ENCODE results near the gene CTR9.

Gene CTR9

DNA sequence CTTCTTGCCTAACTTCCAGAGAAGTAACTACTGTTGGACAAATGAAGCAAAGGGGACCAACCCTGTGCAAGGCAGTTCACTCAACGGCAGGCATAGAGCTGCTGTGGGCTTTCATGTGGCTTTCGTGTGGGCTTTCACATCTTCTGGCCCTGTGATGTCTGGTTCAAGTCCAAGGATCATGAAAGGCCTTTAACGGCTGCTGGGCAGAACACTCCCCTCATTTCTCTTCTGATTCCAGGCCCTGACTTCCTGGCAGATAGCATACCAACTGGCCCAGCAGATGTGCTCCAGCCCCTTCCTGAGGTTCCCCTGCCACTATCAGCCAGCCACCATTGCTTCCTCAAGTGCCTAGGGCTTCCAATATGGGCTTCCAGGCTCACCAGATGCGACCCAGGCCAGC lies 28.7 kb upstream of the CTR9 start:
- H3K27me3 ChIP-seq = no peaks in the 10 kb centered on the region
- H3K4me2 ChIP-seq = peak overlapping the region; percentile 73
- peaks cover 16% of the 10 kb centered on the region for H3K9me3 ChIP-seq
- H3K4me1 ChIP-seq = peaks cover 41% of the 10 kb centered on the region
- H3K27ac ChIP-seq = no peak overlapping the region
- TF ChIP-seq Cebpa-rat (IDR thresholded peaks at IDR 0.05) = no peak
- no peaks in the 10 kb centered on the region for H3K36me3 ChIP-seq
- H3K9ac ChIP-seq = no peak overlapping the region
- no peak overlapping the region for H3K4me3 ChIP-seq
- no peaks in the 10 kb centered on the region for H4K20me1 ChIP-seq

DNA sequence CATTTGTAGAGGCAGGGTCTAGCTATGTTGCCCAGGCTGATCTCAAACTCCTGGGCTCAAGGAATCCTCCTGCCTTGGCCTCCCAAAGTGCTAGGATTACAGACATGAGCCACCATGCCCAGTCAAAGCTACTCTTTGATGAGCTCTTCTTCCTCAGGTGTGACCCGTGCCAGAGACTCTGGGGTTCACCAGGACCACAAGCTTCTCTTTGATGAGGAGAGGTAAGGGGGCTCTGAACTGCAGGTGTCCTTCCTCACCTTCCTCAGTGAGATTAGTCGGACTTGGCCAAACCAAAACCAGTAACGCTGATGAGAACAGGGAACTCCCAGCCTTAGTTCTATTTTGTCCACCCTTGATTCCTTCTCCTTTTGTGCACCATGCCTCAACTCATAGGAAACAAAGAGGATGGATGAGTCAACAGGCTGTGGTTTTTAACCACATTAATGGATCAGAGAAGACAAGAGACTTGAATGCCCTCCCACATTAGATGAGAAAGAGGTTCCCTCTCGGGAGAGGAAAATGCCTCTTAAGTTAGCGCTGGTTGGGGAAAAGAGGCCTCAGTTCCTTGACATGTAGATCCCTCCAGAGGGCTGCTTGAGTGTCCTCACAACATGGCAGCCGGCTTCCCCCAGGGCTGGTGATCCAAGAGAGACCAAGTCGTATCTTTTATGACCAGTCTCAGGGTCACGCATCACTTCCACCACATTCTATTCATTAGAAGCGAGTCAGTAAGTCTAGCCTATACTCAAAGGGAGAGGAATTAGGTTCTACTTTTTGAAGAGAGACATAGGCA lies 25.7 kb upstream of the CTR9 start:
- no peak overlapping the region for H3K4me3 ChIP-seq
- no peaks in the 10 kb centered on the region for H3K36me3 ChIP-seq
- H3K4me1 ChIP-seq = peaks cover 41% of the 10 kb centered on the region
- H3K27ac ChIP-seq = no peak overlapping the region
- TF ChIP-seq Cebpa-rat (IDR thresholded peaks at IDR 0.05) = no peak
- H4K20me1 ChIP-seq = no peaks in the 10 kb centered on the region
- H3K27me3 ChIP-seq = no peaks in the 10 kb centered on the region
- no peak overlapping the region for H3K9ac ChIP-seq
- peak overlapping the region; percentile 59 for H3K4me2 ChIP-seq
- H3K9me3 ChIP-seq = peaks cover 21% of the 10 kb centered on the region

DNA sequence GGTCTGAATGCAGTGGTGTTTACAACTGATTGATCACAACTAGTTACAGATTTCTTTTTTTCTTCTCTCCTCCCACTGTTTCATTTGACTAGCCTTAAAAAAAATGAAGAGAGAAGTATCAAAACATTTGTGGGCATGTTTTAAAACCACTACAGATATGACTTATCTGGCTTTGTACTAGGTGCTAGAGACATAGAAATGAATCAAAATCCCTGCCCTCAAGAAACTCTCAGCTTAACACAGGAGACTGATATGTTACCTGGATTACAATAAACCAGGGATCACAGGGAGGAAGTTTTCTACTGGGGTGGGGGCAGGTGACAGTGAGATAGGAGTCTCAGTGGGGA lies 25.2 kb upstream of the CTR9 start:
- Histone ChIP-seq H3K27ac (no peak overlapping the region), H4K20me1 (no peaks in the 10 kb centered on the region), H3K9me3 (peaks cover 21% of the 10 kb centered on the region), H3K4me3 (no peak overlapping the region), H3K36me3 (no peaks in the 10 kb centered on the region), H3K4me2 (peak overlapping the region; percentile 59), H3K4me1 (peaks cover 41% of the 10 kb centered on the region), H3K27me3 (no peaks in the 10 kb centered on the region), H3K9ac (no peak overlapping the region)
- TF ChIP-seq Cebpa-rat (IDR thresholded peaks at IDR 0.05) = no peak

DNA sequence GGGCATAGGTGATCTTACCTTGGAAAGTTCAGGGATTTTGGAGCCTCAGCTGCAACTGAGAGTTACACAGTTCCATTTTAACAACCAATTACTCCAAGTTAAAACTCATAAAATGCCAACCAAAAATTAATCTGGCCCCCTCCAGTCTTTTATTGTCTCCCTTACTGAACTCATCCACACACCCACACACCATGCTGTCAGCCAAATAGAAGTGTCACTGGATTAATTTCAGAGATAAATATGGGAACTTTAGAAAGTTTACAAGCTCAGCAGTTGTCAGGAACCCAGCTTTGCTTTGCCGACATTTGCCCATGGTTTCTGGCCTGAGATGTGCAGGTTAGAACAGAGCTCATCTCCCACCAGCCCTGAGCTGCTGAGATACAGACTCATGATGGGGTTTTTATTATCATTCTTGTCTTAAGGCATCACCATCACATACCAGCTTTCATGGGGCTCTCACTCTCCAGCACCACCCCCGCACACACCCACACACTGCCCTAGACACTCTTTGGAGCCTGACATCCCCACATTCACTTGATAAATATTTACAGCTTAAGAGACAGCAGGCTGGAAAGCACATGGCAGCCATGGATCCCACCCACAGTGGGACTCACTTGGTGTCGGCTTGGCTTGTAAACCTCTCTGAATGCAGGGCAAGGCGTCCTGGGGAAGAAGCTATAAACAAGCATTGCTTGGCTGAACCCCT lies 23.7 kb upstream of the CTR9 start:
- no peak overlapping the region for H3K4me3 ChIP-seq
- H3K9me3 ChIP-seq = peaks cover 21% of the 10 kb centered on the region
- H3K4me2 ChIP-seq = no peak overlapping the region
- no peak for TF ChIP-seq Cebpa-rat (IDR thresholded peaks at IDR 0.05)
- H3K27me3 ChIP-seq = no peaks in the 10 kb centered on the region
- H4K20me1 ChIP-seq = no peaks in the 10 kb centered on the region
- no peaks in the 10 kb centered on the region for H3K36me3 ChIP-seq
- H3K4me1 ChIP-seq = peaks cover 31% of the 10 kb centered on the region
- no peak overlapping the region for H3K9ac ChIP-seq
- H3K27ac ChIP-seq = no peak overlapping the region

DNA sequence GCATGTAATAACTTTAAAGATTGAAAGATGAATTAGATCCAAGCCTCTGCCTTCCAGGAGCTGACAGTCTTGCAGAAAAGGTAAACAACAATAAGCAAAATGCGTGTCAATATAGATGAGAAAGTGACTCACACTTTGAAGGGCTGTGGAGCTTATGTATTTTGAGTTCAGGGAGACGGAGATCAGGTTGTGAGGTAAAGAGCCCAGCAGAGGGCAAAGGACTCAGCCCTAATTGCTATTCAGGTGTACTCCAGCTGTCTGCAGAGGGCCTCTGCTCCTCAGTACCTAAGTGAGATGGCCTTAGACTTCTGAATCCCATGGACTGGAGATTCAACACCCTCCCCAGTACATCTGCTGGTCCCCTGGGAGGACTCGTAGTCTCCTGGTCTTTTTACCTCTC lies 22.9 kb upstream of the CTR9 start:
- Histone ChIP-seq H4K20me1 (no peaks in the 10 kb centered on the region), H3K9me3 (peaks cover 21% of the 10 kb centered on the region), H3K4me2 (no peak overlapping the region), H3K27ac (no peak overlapping the region), H3K36me3 (no peaks in the 10 kb centered on the region), H3K9ac (no peak overlapping the region), H3K4me3 (no peak overlapping the region), H3K4me1 (peaks cover 22% of the 10 kb centered on the region), H3K27me3 (no peaks in the 10 kb centered on the region)
- TF ChIP-seq Cebpa-rat (IDR thresholded peaks at IDR 0.05) = no peak

DNA sequence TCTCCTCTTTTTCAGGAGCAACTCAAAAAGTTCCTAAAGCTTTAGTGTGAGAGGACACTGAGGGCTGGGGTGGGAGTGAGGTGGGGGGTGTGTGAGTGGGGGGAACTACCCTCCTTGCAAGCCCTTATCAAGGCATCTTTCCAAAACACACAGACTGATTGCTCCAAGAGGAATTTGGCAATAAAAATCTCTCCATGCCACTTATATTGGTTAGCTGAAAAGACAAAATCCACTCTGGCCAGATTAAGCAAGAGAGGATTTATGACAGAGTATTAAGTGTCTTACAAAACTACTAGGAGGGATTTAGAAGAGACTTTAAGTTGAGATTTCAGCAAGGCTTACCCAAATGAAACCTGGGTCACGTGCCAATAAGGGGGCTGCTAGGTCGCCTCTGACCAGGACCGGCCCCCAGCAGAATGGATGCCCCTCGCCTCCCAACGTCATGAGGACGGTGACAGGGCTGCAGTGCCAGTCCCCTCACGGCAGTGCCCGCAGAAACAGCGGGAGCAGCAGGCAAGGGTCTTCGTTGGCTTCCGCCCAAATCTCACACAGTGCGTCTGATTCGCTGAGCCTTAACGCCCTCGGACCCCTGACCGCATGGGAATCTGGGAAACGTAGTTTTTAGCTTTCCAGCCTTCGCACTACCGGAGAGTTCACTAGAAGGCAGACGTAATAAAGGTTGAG lies 22.1 kb upstream of the CTR9 start:
- Histone ChIP-seq H3K9ac (no peak overlapping the region), H3K4me1 (peaks cover 21% of the 10 kb centered on the region), H3K27ac (no peak overlapping the region), H3K9me3 (peaks cover 21% of the 10 kb centered on the region), H4K20me1 (no peaks in the 10 kb centered on the region), H3K36me3 (no peaks in the 10 kb centered on the region), H3K27me3 (no peaks in the 10 kb centered on the region), H3K4me2 (no peak overlapping the region), H3K4me3 (no peak overlapping the region)
- no peak for TF ChIP-seq Cebpa-rat (IDR thresholded peaks at IDR 0.05)

DNA sequence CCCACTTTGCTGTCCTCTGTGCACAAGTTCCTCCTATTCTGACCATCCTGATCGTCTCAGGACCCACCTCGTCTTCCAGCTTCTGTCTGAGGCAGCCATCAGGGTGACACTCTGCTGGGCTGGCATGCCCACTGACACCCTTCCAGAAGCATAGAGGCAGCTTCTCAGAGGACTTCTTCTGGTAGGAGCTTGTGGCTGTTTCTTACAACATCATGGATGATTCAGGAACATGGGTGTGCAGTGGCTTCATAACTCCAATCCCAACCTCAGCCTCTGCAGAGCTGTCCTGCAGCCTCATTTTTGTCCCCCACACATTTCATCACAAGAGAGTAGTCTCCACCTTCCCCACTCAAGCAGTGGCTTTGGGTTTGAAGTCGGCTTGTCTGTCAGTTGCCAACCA lies 20.9 kb upstream of the CTR9 start:
- Histone ChIP-seq H4K20me1 (no peaks in the 10 kb centered on the region), H3K9me3 (peaks cover 21% of the 10 kb centered on the region), H3K9ac (no peak overlapping the region), H3K4me2 (no peak overlapping the region), H3K27me3 (no peaks in the 10 kb centered on the region), H3K4me3 (no peak overlapping the region), H3K4me1 (peaks cover 15% of the 10 kb centered on the region), H3K27ac (no peak overlapping the region), H3K36me3 (no peaks in the 10 kb centered on the region)
- no peak for TF ChIP-seq Cebpa-rat (IDR thresholded peaks at IDR 0.05)

DNA sequence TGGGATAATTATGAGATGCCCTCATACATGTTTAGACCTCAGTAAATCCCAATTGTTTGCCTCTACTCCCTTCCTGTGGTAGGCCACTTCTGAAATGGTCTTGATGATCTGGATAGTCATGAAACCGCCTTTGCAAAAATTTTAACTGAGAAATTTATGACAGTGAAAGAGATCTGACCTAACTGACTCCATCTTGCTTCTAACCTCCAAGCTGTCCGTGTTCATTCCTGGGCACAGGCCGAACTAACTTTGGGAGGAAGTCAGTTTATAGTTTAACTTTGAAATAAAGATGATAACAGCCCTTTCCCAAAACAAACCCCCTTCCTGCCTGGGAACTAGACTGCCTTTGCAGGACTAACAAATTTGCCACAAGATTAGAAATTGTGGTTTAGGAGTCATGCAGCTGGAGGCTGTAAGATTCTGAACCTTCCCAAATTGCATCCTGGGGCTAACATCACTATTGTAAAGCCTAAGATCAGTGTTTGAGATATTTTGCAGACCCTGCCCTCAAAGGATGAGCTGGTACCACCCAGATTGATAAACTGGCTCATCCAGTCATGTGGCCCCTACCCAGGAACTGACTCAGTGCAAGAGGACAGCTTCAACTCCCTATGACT lies 19.9 kb upstream of the CTR9 start:
- no peaks in the 10 kb centered on the region for H3K27me3 ChIP-seq
- H3K9ac ChIP-seq = no peak overlapping the region
- no peak for TF ChIP-seq Cebpa-rat (IDR thresholded peaks at IDR 0.05)
- H3K4me2 ChIP-seq = no peak overlapping the region
- H3K4me1 ChIP-seq = peaks cover 9% of the 10 kb centered on the region
- no peak overlapping the region for H3K27ac ChIP-seq
- peaks cover 14% of the 10 kb centered on the region for H3K9me3 ChIP-seq
- no peaks in the 10 kb centered on the region for H3K36me3 ChIP-seq
- H4K20me1 ChIP-seq = no peaks in the 10 kb centered on the region
- H3K4me3 ChIP-seq = no peak overlapping the region

DNA sequence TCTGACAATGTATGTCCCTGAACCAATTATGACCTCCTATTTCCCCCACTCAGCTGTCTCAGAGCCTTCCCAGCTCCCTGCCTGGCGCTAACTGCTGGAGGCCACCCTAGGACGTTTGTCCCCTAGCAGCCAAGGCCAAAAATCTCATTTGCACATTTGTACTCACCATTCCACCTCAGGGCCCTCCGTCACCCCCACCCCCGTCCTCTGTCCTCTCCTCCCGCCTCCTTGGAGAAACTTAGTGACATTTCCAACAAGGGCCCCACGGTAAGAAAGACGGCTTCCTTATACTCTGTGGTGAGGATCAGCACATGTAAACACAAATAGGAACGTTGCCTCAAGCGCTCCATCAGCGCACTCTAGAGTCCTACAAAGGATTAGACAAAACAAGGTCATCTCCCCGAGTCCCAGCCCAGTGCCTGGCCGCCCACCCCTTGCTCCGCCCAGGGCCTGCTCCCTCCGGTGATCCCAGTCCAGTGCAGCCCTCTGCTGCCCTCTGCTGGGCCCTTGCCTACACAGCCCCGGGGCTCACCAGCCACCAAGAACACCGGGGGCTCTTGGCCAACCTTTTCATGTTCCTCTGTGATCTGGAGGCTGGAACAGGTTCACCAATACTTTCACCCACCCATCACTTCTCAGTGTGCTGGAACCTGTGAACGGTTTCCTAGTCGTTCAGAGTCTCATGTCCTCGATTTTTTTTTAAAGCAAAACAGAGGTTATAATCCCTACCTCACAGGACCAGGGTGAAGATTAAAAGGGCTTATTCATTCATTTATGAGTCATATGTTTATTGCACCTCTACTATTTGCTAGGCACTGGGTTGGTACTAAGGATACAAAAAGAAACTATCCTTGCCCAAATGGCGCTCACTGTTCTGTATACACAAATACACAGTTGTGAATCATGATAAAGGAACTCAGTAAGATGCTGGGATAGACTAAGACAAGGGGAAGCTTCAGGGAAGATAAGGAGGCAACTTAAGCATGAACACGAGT lies 15.3 kb upstream of the CTR9 start:
- Histone ChIP-seq H3K36me3 (no peaks in the 10 kb centered on the region), H3K9me3 (no peaks in the 10 kb centered on the region), H3K27ac (peak overlapping the region; percentile 47; the same call in 1 of the 2 replicates), H3K4me1 (peaks cover 6% of the 10 kb centered on the region), H3K9ac (peak overlapping the region; percentile 51; the same call in 1 of the 2 replicates), H3K27me3 (no peaks in the 10 kb centered on the region), H4K20me1 (no peaks in the 10 kb centered on the region), H3K4me3 (peak overlapping the region; percentile 46; the same call in 1 of the 2 replicates), H3K4me2 (peak overlapping the region; percentile 74)
- no peak for TF ChIP-seq Cebpa-rat (IDR thresholded peaks at IDR 0.05)

Data from BLaER1 (cell line).